Measurements from ENCODE around the gene DPYD. TPM values are rescaled to one million over a fixed set of nuclear protein-coding genes. Genes with fewer than 3 reads are reported as not detected.

The DPYD gene
- total and polyA plus RNA-seq, 9 of the 15 experiments (the other 6 are each of a cell fraction or from before 2014, with no cell fraction given), result 0.03 to 0.25 (median 0.08) TPM; not detected in 2

- H3K27me3 ChIP-seq (ENCODE audit: control insufficient read depth in 2 of 2, insufficient read depth in 2 of 2, low read length in 2 of 2), result no peaks in the 10 kb centered on the region
- H3K9me1 ChIP-seq (ENCODE audit: control insufficient read depth, insufficient read depth, low read length), result no peaks in the 10 kb centered on the region
- H3K36me3 ChIP-seq (ENCODE audit: control insufficient read depth, insufficient read depth, low read length), result no peaks in the 10 kb centered on the region
- intact Hi-C loops (cut with micrococcal nuclease) (no loop called here), in situ Hi-C loops (cut with MboI) (no loop called here)
- DNase-seq (ENCODE audit: extremely low read depth in 1 of 4, low spot score in 3 of 4) (no peak), FAIRE-seq (no peak), ATAC-seq (no peak)
- H3K4me1 ChIP-seq (replicated peaks in 1 of 2; ENCODE audit: control insufficient read depth in 2 of 2, insufficient read depth in 2 of 2, low read length in 2 of 2), result no peaks in the 10 kb centered on the region
- no peaks in the 10 kb centered on the region for H3K79me2 ChIP-seq (ENCODE audit: control insufficient read depth, insufficient read depth, low read length)
- H3K9me3 ChIP-seq (replicated peaks; ENCODE audit: control insufficient read depth, insufficient read depth, low read depth, low read length), result no peaks in the 10 kb centered on the region
- no peak overlapping the region for H3K27ac ChIP-seq (ENCODE audit: extremely low read depth, low read depth, low read length)
- H4K20me1 ChIP-seq (replicated peaks; ENCODE audit: control insufficient read depth, insufficient read depth, low read length), result no peaks in the 10 kb centered on the region
- H2AFZ ChIP-seq (ENCODE audit: low read depth, low read length), result no peak overlapping the region
- ChIA-PET POLR2A (no interaction called here), CTCF (ENCODE audit: low intra/inter-chr PET ratio) (no interaction called here)
- H3K4me2 ChIP-seq (ENCODE audit: insufficient read depth, low read length), result no peak overlapping the region
- no peak overlapping the region for H3K9ac ChIP-seq (ENCODE audit: insufficient read depth in 1 of 2, low read depth in 2 of 2, low read length in 2 of 2)
- H3K4me3 ChIP-seq, result no peak overlapping the region
- TF ChIP-seq PURB (CRISPR knock-in tag; IDR thresholded peaks at IDR 0.05; ENCODE audit: low read depth) (no peak), PPARD (CRISPR knock-in tag; IDR thresholded peaks at IDR 0.05) (no peak), MBD2 (IDR thresholded peaks at IDR 0.05; ENCODE audit: borderline replicate concordance, low read depth) (no peak), ZZZ3 (IDR thresholded peaks at IDR 0.05) (no peak), ZBTB34 (CRISPR knock-in tag; IDR thresholded peaks at IDR 0.05) (no peak), POLR3A (IDR thresholded peaks at IDR 0.05; ENCODE audit: borderline replicate concordance, extremely low read depth, insufficient read depth, insufficient read length) (no peak), ZFP36 (IDR thresholded peaks at IDR 0.05; ENCODE audit: low read depth, low read length, partially characterized antibody) (no peak), ZNF280A (IDR thresholded peaks at IDR 0.05; ENCODE audit: low read depth, partially characterized antibody) (no peak)
- TF ChIP-seq, protein P1, sequence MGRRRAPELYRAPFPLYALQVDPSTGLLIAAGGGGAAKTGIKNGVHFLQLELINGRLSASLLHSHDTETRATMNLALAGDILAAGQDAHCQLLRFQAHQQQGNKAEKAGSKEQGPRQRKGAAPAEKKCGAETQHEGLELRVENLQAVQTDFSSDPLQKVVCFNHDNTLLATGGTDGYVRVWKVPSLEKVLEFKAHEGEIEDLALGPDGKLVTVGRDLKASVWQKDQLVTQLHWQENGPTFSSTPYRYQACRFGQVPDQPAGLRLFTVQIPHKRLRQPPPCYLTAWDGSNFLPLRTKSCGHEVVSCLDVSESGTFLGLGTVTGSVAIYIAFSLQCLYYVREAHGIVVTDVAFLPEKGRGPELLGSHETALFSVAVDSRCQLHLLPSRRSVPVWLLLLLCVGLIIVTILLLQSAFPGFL (CRISPR knock-in tag; IDR thresholded peaks at IDR 0.05), result no peak
- TF ChIP-seq, protein P2, sequence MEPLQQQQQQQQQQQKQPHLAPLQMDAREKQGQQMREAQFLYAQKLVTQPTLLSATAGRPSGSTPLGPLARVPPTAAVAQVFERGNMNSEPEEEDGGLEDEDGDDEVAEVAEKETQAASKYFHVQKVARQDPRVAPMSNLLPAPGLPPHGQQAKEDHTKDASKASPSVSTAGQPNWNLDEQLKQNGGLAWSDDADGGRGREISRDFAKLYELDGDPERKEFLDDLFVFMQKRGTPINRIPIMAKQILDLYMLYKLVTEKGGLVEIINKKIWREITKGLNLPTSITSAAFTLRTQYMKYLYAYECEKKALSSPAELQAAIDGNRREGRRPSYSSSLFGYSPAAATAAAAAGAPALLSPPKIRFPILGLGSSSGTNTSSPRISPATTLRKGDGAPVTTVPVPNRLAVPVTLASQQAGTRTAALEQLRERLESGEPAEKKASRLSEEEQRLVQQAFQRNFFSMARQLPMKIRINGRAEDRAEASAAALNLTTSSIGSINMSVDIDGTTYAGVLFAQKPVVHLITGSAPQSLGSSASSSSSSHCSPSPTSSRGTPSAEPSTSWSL (CRISPR knock-in tag; IDR thresholded peaks at IDR 0.05; ENCODE audit: borderline replicate concordance), result no peak
- BruUV-seq (replicated peaks), result no TSS peak
- 0% methylated on average over 1 of the region's 1 CpG for WGBS (ENCODE audit: insufficient coverage, low coverage, missing lambda C conversion rate)
Measured at GRCh38 chr1:97895278-97895677, 25.6 kb downstream of the DPYD start.
